CD8-positive, alpha-beta memory T cell (primary cell): Measurements from ENCODE around the gene CHD9. TPM values are rescaled to one million over a fixed set of nuclear protein-coding genes. Genes with fewer than 3 reads are reported as not detected.
A peak's percentile ranks its signal among the peaks of the same experiment; 100 is the strongest.

Experiments used
- CTCF ChIA-PET: fragments of 350-600 bp; sonication (Branson Sonifier 250); formaldehyde crosslinking; loops from one replicate; lab custom pipeline; 2021; ENCODE audit warnings: antibody characterized with exemption; lab: Charles Lee
- POLR2A ChIA-PET: fragments of 350-600 bp; sonication (Branson Sonifier 250); formaldehyde crosslinking; loops from one replicate; lab custom pipeline; 2021; ENCODE audit warnings: antibody characterized with exemption; lab: Charles Lee
- DNase-seq, 5 donors: peaks; one replicate each; pipeline versions ENCODE4 v3.0.0 to v3.0.0-alpha.2; 2020 to 2022; ENCODE audit warnings: mixed read lengths in 1 of 5
- H3K27ac ChIP-seq: one replicate; pipeline ENCODE4 v1.7.0; 2013; ENCODE audit warnings: low read depth, mild to moderate bottlenecking, low read length, moderate library complexity
- H3K27me3 ChIP-seq: 2 replicates; pipeline ENCODE4 v1.7.0; 2013; ENCODE audit warnings: low read length, mild to moderate bottlenecking; ENCODE audit not compliant: insufficient read depth, poor library complexity, severe bottlenecking
- H3K36me3 ChIP-seq: 2 replicates; pipeline ENCODE4 v1.7.0; 2013; ENCODE audit warnings: mild to moderate bottlenecking, low read length, moderate library complexity; ENCODE audit not compliant: insufficient read depth
- H3K4me1 ChIP-seq: 2 replicates; pipeline ENCODE4 v1.7.0; 2013; ENCODE audit warnings: mild to moderate bottlenecking, low read length, moderate library complexity; ENCODE audit not compliant: insufficient read depth
- H3K4me3 ChIP-seq: 2 replicates; pipeline ENCODE4 v1.7.0; 2013; ENCODE audit warnings: mild to moderate bottlenecking, low read length
- H3K9me3 ChIP-seq: 2 replicates; pipeline ENCODE4 v1.7.0; 2013; ENCODE audit warnings: mild to moderate bottlenecking, low read length
- H3K27ac Mint-ChIP-seq, 8 donors: one replicate each; pipeline ENCODE4 v1.8.0; 2020 to 2021; ENCODE audit warnings: mixed read lengths in 8 of 8, mild to moderate bottlenecking in 6 of 8, inconsistent platforms in 3 of 8, moderate library complexity in 3 of 8
- H3K27me3 Mint-ChIP-seq, 2 donors: one replicate each; pipeline ENCODE4 v1.8.0; 2020 to 2021; ENCODE audit warnings: mixed read lengths in 2 of 2, mild to moderate bottlenecking in 1 of 2, moderate library complexity in 1 of 2
- H3K36me3 Mint-ChIP-seq, 3 donors: one replicate each; pipeline ENCODE4 v1.8.0; 2020 to 2021; ENCODE audit warnings: mixed read lengths in 3 of 3, inconsistent platforms in 1 of 3, mild to moderate bottlenecking in 1 of 3
- H3K4me1 Mint-ChIP-seq, 3 donors: one replicate each; pipeline ENCODE4 v1.8.0; 2020 to 2021; ENCODE audit warnings: mixed read lengths in 3 of 3, inconsistent platforms in 1 of 3, mild to moderate bottlenecking in 1 of 3
- H3K4me3 Mint-ChIP-seq, 7 donors: one replicate each; pipeline ENCODE4 v1.8.0; 2020 to 2021; ENCODE audit warnings: mixed read lengths in 7 of 7, mild to moderate bottlenecking in 6 of 7, moderate library complexity in 4 of 7, inconsistent platforms in 2 of 7
- H3K9me3 Mint-ChIP-seq, 5 donors: one replicate each; pipeline ENCODE4 v1.8.0; 2020 to 2022; ENCODE audit warnings: mixed read lengths in 5 of 5, mild to moderate bottlenecking in 3 of 5, moderate library complexity in 2 of 5, inconsistent platforms in 1 of 5
- polyA plus RNA-seq: library from polyadenylated mRNA; unstranded; fragments of 300-500 nt; fragmentation: Illumina TruSeq; gene quantifications from one replicate; pipeline ENCODE4 v1.2.3, GENCODE V29; 2021
- total RNA-seq, 2 experiments: library from RNA; stranded (reverse); gene quantifications; one replicate each; pipeline ENCODE4 v1.2.3, GENCODE V29; 2021

The CHD9 gene
- total and polyA plus RNA-seq, 3 experiments from 2014 or later: 17.4 to 57.4 (median 21.8) TPM

DNA sequence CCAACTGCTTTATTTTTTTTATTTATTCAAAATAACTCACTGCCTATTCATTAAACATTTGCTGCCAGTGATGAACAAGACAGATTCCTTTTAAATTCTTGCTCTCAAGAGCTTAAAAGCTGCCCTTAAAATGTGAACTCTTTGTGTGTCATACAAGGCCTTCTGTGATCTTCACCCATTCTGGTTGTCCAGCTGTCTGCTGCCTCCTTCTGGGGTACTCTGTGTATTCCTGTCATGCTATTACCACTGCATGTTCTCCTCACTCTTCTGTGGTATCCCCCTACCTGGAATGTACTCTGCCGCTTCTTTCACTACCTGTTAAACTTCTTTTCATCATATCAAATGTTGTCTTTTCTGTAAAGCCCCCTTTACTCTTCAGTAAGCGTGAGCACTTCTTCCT lies 165.8 kb downstream of the CHD9 start:
- H3K27ac ChIP-seq: no peak overlapping the region
- no peaks in the 10 kb centered on the region for H3K36me3 ChIP-seq
- Mint-ChIP-seq H3K4me1 (peaks cover 3 to 5% (median 5%) of the 10 kb centered on the region in 3 donors), H3K27me3 (no peaks in the 10 kb centered on the region), H3K36me3 (peaks cover 0 to 26% (median 3%) of the 10 kb centered on the region in 3 donors), H3K4me3 (no peak overlapping the region), H3K9me3 (no peaks in the 10 kb centered on the region), H3K27ac (no peak overlapping the region)
- DNase-seq: peak in 2 of 5 donors; percentile 1 to 3
- POLR2A ChIA-PET: no interaction called here
- CTCF ChIA-PET: interaction anchor here (1.7 kb wide), 1 partner anchor 166 kb away, joined by 9 read pairs; the partner anchor contains the start of gene CHD9
- H3K27me3 ChIP-seq: no peaks in the 10 kb centered on the region
- H3K9me3 ChIP-seq: no peaks in the 10 kb centered on the region
- H3K4me1 ChIP-seq: no peaks in the 10 kb centered on the region
- no peak overlapping the region for H3K4me3 ChIP-seq

DNA sequence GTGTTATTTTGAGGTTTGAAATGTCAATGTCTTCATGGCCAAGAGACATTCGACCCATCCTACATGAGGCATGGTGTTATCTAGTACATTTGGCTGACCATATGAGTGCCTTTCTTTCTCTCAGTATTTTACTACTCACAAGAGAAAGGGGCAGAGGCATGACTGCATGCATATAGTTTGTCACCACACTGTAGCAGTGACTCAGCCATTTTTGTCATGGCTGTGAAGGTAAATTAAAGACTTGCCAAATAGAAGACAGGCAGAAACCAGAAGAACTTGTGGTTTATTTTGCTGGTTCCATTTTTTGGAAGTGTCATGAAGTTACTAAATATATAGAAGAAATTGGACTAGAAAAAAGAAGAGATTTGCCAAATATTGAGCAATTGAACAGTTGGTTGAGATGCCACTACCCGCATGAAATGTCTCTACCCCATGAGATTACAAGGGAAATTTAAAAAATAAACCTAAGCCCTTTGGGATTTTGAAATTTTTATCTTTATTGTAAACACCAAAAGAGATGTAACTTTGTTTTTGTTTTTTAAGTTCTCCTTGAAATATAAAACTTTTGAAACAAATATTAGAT lies 170.3 kb downstream of the CHD9 start:
- Mint-ChIP-seq H3K36me3 (peaks cover 6 to 53% (median 12%) of the 10 kb centered on the region in 3 donors), H3K27ac (peak overlapping the region in 1 of 8 donors; percentile 80), H3K9me3 (no peaks in the 10 kb centered on the region), H3K4me1 (no peaks in the 10 kb centered on the region), H3K4me3 (no peak overlapping the region), H3K27me3 (no peaks in the 10 kb centered on the region)
- ChIA-PET POLR2A (no interaction called here), CTCF (interaction anchor here (1.4 kb wide), 1 partner anchor 170 kb away, joined by 3 read pairs; the partner anchor contains the start of gene CHD9)
- Histone ChIP-seq H3K4me1 (no peaks in the 10 kb centered on the region), H3K36me3 (peaks cover 4% of the 10 kb centered on the region), H3K27me3 (no peaks in the 10 kb centered on the region), H3K4me3 (no peak overlapping the region), H3K9me3 (no peaks in the 10 kb centered on the region), H3K27ac (no peak overlapping the region)
- no peak for DNase-seq

DNA sequence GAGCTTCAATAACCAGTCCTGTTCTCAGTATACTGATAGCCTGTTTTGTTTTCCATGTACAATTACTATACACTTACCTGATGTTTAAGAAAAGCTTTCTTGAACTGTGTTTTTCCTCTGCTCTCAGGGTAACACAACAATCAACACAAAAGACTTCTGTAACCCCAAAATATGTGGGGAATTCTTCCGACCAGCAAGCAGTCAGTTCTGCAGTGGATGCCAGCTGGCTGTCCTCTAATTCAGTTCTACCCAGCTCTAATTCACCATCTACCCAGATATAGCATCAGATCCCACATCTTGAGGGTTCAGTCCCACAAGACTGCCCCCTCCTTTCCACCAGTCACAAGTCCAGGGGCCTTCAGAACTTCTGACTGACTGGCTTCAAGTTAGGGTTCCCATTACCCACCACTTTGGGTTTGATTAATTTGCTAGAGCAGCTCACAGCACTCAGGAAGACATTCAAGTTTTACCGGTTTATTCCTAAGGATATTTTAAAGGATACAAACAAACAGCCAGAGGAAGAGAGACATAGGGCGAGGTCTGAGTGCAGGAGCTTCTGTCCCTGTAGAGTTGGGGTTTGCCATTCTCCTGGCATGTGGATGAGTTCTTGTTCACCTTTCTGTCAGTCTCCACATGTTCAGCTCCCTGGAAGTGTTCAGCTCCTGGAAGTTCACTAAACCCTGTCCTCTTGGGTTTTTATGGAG lies 178.2 kb downstream of the CHD9 start:
- Histone ChIP-seq H3K4me3 (no peak overlapping the region), H3K27ac (no peak overlapping the region), H3K9me3 (no peaks in the 10 kb centered on the region), H3K36me3 (peaks cover 10% of the 10 kb centered on the region), H3K4me1 (no peaks in the 10 kb centered on the region), H3K27me3 (no peaks in the 10 kb centered on the region)
- Mint-ChIP-seq H3K36me3 (peaks cover 9 to 74% (median 28%) of the 10 kb centered on the region in 3 donors), H3K4me3 (no peak overlapping the region), H3K27ac (peak overlapping the region in 3 of 8 donors; percentile 24 to 68 (median 64)), H3K9me3 (no peaks in the 10 kb centered on the region), H3K4me1 (no peaks in the 10 kb centered on the region), H3K27me3 (no peaks in the 10 kb centered on the region)
- CTCF ChIA-PET: no interaction called here
- DNase-seq: no peak
- POLR2A ChIA-PET: no interaction called here

DNA sequence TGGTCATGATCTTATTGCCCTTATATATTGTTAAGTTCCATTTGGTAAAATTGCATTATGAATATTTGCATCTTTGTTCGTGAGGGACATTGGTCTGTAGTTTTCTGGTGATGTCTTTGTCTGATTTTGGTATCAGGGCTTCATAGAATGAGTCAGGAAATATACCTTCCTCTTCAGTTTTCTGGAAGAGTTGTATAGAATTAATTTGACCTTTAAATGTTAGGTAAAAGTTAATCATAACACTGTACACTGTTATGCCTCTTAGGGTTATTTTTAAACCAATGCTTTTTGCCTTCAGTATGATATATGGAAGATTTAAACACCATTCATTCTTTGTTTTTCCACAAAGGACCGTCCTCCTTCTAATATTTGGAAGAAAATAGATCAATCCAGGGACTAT lies 180.0 kb downstream of the CHD9 start:
- CTCF ChIA-PET: no interaction called here
- Histone ChIP-seq H3K27ac (no peak overlapping the region), H3K4me3 (no peak overlapping the region), H3K36me3 (peaks cover 8% of the 10 kb centered on the region), H3K9me3 (no peaks in the 10 kb centered on the region), H3K4me1 (no peaks in the 10 kb centered on the region), H3K27me3 (no peaks in the 10 kb centered on the region)
- Mint-ChIP-seq H3K27ac (peak overlapping the region in 3 of 8 donors; percentile 25 to 71 (median 70)), H3K36me3 (peaks cover 10 to 73% (median 29%) of the 10 kb centered on the region in 3 donors), H3K27me3 (no peaks in the 10 kb centered on the region), H3K4me1 (no peaks in the 10 kb centered on the region), H3K9me3 (no peaks in the 10 kb centered on the region), H3K4me3 (no peak overlapping the region)
- POLR2A ChIA-PET: no interaction called here
- DNase-seq: no peak

DNA sequence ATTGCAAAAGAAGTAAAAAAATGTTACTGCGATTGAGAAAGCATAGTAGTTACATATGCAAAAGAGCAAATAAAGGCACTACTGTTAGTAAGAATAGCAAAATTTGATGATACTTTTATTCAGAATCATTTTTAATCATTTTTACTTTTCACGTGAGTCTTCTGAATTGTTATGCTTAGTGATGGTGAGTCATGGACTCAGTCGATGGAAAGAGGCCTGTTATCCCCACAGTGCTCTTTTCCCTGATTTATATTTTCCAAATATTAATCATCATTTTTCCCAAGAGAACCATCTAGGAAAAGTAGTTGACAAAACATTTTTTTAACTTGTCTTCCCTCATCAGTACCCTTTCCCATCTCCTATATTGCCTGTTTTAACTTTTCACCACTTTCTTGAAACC lies 181.1 kb downstream of the CHD9 start:
- CTCF ChIA-PET: no interaction called here
- H3K27ac Mint-ChIP-seq: peak overlapping the region in 1 of 8 donors; percentile 9
- no peak overlapping the region for H3K4me3 Mint-ChIP-seq
- Histone ChIP-seq H3K27ac (no peak overlapping the region), H3K4me1 (no peaks in the 10 kb centered on the region), H3K4me3 (no peak overlapping the region), H3K27me3 (no peaks in the 10 kb centered on the region), H3K9me3 (no peaks in the 10 kb centered on the region), H3K36me3 (peaks cover 4% of the 10 kb centered on the region)
- H3K36me3 Mint-ChIP-seq: peaks cover 8 to 72% (median 23%) of the 10 kb centered on the region in 3 donors
- H3K4me1 Mint-ChIP-seq: no peaks in the 10 kb centered on the region
- H3K9me3 Mint-ChIP-seq: no peaks in the 10 kb centered on the region
- no peaks in the 10 kb centered on the region for H3K27me3 Mint-ChIP-seq
- POLR2A ChIA-PET: no interaction called here
- DNase-seq: no peak

DNA sequence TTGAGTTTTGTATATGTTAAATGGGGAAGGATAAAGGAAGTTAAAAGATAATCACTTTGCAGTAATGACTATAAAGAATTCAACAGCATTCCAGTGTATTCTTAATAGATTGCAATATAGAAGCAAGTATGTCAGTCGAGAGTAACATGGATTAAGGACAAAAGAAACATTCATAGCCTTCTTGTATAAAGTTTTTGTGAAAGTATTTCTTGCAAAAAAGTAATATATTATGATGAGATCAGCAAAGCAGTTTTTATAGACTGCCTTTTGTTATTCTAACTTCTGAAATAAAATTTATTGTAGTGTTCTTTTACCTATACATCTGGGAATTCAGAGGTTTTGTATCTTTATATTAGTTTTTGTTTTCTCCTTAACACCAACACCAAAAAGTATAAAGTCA lies 194.5 kb downstream of the CHD9 start:
- Histone ChIP-seq H3K4me3 (no peak overlapping the region), H3K27ac (no peak overlapping the region), H3K27me3 (no peaks in the 10 kb centered on the region), H3K4me1 (no peaks in the 10 kb centered on the region), H3K36me3 (peaks cover 6% of the 10 kb centered on the region), H3K9me3 (no peaks in the 10 kb centered on the region)
- H3K27me3 Mint-ChIP-seq: no peaks in the 10 kb centered on the region
- H3K36me3 Mint-ChIP-seq: peaks cover 24 to 62% (median 29%) of the 10 kb centered on the region in 3 donors
- peak overlapping the region in 1 of 8 donors; percentile 75 for H3K27ac Mint-ChIP-seq
- H3K9me3 Mint-ChIP-seq: no peaks in the 10 kb centered on the region
- no peak overlapping the region for H3K4me3 Mint-ChIP-seq
- CTCF ChIA-PET: no interaction called here
- POLR2A ChIA-PET: no interaction called here
- no peak for DNase-seq
- no peaks in the 10 kb centered on the region for H3K4me1 Mint-ChIP-seq

DNA sequence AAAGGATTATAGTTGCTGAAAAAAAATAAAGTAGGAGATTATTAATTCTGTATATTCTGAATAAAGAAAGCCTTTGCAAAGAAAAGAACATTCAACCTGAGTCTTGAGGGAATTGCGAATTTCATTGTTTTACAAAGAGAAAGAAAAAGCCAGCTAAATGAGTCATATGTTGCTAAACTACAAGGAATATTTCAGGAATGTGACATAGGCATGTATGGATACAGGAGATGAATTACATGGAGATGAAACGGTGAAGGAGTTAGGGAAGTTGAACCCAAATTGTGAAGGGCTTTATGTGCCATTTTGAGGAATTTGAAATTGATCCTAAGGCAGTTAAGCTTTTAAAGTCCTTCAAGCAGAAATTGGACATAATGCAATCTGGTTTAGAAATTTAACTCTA lies 202.2 kb downstream of the CHD9 start:
- POLR2A ChIA-PET: no interaction called here
- peaks cover 23 to 69% (median 39%) of the 10 kb centered on the region in 3 donors for H3K36me3 Mint-ChIP-seq
- H3K4me1 Mint-ChIP-seq: peaks cover 0 to 5% (median 1%) of the 10 kb centered on the region in 3 donors
- H3K27ac Mint-ChIP-seq: no peak overlapping the region
- no peak overlapping the region for H3K27ac ChIP-seq
- H3K4me1 ChIP-seq: no peaks in the 10 kb centered on the region
- CTCF ChIA-PET: no interaction called here
- no peak for DNase-seq
- no peak overlapping the region for H3K4me3 ChIP-seq
- peaks cover 0 to 4% (median 0%) of the 10 kb centered on the region in 5 donors for H3K9me3 Mint-ChIP-seq
- no peaks in the 10 kb centered on the region for H3K27me3 ChIP-seq
- no peak overlapping the region for H3K4me3 Mint-ChIP-seq
- no peaks in the 10 kb centered on the region for H3K27me3 Mint-ChIP-seq
- peaks cover 4% of the 10 kb centered on the region for H3K36me3 ChIP-seq
- H3K9me3 ChIP-seq: no peaks in the 10 kb centered on the region

DNA sequence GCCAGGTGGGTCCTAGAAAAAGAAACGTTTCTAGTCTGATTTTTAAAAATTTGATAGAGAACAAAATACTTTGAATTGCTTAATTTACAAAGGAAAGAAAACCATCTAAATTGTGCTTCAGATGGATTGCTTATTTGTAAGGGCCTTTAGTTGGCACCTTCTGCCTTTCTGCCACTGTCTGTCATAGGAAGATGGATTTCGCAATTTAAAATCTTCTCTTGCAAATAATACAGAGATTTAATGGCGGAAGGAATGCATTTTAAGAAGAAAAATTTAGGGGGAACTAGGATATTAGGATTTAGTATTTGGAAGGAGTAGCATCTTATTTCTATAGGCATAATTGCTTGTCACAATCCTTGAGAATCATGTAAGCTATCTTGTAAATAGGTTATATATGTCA lies 204.0 kb downstream of the CHD9 start:
- no peak for DNase-seq
- Histone ChIP-seq H3K27ac (no peak overlapping the region), H3K9me3 (no peaks in the 10 kb centered on the region), H3K4me1 (no peaks in the 10 kb centered on the region), H3K4me3 (no peak overlapping the region), H3K36me3 (peaks cover 9% of the 10 kb centered on the region), H3K27me3 (no peaks in the 10 kb centered on the region)
- H3K27ac Mint-ChIP-seq: no peak overlapping the region
- no peaks in the 10 kb centered on the region for H3K27me3 Mint-ChIP-seq
- peaks cover 0 to 4% (median 0%) of the 10 kb centered on the region in 5 donors for H3K9me3 Mint-ChIP-seq
- peaks cover 0 to 5% (median 1%) of the 10 kb centered on the region in 3 donors for H3K4me1 Mint-ChIP-seq
- peaks cover 20 to 68% (median 40%) of the 10 kb centered on the region in 3 donors for H3K36me3 Mint-ChIP-seq
- POLR2A ChIA-PET: no interaction called here
- CTCF ChIA-PET: no interaction called here
- no peak overlapping the region for H3K4me3 Mint-ChIP-seq
